Astrocyte (in vitro differentiated cells and primary cell): ENCODE results near the gene MAP2K2. TPM values are rescaled to one million over a fixed set of nuclear protein-coding genes. Genes with fewer than 3 reads are reported as not detected.

Experiments used
- DNase-seq: peaks from one replicate; pipeline ENCODE4 v3.0.0-alpha.2; 2010; ENCODE audit warnings: low read depth
- FAIRE-seq: peaks from 2 replicates; lab custom pipeline; 2011; peaks lifted over from hg19 to GRCh38; lab: Jason Lieb, UNC
- H2AFZ ChIP-seq: 2 replicates; pipeline ENCODE4 v1.6.0; 2012; ENCODE audit warnings: low read depth, low read length, inconsistent platforms
- H3K27ac ChIP-seq: 2 replicates; pipeline ENCODE4 v1.5.1; 2011; ENCODE audit warnings: low read depth, low read length, inconsistent platforms
- H3K27me3 ChIP-seq: 2 replicates; pipeline ENCODE4 v1.6.0; 2011; ENCODE audit warnings: low read length, inconsistent platforms; ENCODE audit not compliant: insufficient read depth
- H3K36me3 ChIP-seq: 2 replicates; pipeline ENCODE4 v1.5.1; 2011; ENCODE audit warnings: low read length, inconsistent platforms; ENCODE audit not compliant: insufficient read depth
- H3K4me1 ChIP-seq: 2 replicates; pipeline ENCODE4 v1.5.1; 2011; ENCODE audit warnings: low read length, inconsistent platforms; ENCODE audit not compliant: insufficient read depth
- H3K4me2 ChIP-seq: 2 replicates; pipeline ENCODE4 v1.6.0; 2012; ENCODE audit warnings: low read length, inconsistent platforms
- H3K4me3 ChIP-seq: 2 replicates; pipeline ENCODE4 v1.5.1; 2011; ENCODE audit warnings: low read depth, mild to moderate bottlenecking, low read length, inconsistent platforms; ENCODE audit not compliant: insufficient read depth
- H3K79me2 ChIP-seq: 2 replicates; pipeline ENCODE4 v1.6.0; 2012; ENCODE audit warnings: mild to moderate bottlenecking, low read length, inconsistent platforms; ENCODE audit not compliant: insufficient read depth
- H3K9ac ChIP-seq: 2 replicates; pipeline ENCODE4 v1.6.0; 2012; ENCODE audit warnings: mild to moderate bottlenecking, low read length, inconsistent platforms
- H3K9me3 ChIP-seq: 2 replicates; pipeline ENCODE4 v1.5.1; 2012; ENCODE audit warnings: low read depth, mild to moderate bottlenecking, low read length, inconsistent platforms; ENCODE audit not compliant: insufficient read depth
- H4K20me1 ChIP-seq: 2 replicates; pipeline ENCODE4 v1.6.0; 2012; ENCODE audit warnings: low read length, inconsistent platforms; ENCODE audit not compliant: insufficient read depth
- H3K27ac Mint-ChIP-seq: one replicate; pipeline ENCODE4 v1.8.0; 2021; ENCODE audit warnings: mild to moderate bottlenecking, mixed read lengths; ENCODE audit not compliant: unreplicated experiment
- H3K27me3 Mint-ChIP-seq: one replicate; pipeline ENCODE4 v1.8.0; 2021; ENCODE audit warnings: low read depth, mixed read lengths; ENCODE audit not compliant: unreplicated experiment
- H3K36me3 Mint-ChIP-seq: one replicate; pipeline ENCODE4 v1.8.0; 2021; ENCODE audit warnings: low read depth, mixed read lengths; ENCODE audit not compliant: unreplicated experiment
- H3K4me1 Mint-ChIP-seq: one replicate; pipeline ENCODE4 v1.8.0; 2021; ENCODE audit warnings: low read depth, mixed read lengths; ENCODE audit not compliant: unreplicated experiment
- H3K4me3 Mint-ChIP-seq: one replicate; pipeline ENCODE4 v1.8.0; 2021; ENCODE audit warnings: mild to moderate bottlenecking, moderate library complexity, mixed read lengths; ENCODE audit not compliant: unreplicated experiment
- H3K9me3 Mint-ChIP-seq: one replicate; pipeline ENCODE4 v1.8.0; 2021; ENCODE audit warnings: mild to moderate bottlenecking, mixed read lengths; ENCODE audit not compliant: unreplicated experiment
- CTCF ChIP-seq: IDR thresholded peaks from 2 replicates; pipeline ENCODE4 v1.5.1; 2011; ENCODE audit warnings: low read depth, mild to moderate bottlenecking, inconsistent platforms, low read length, moderate library complexity; ENCODE audit not compliant: insufficient read depth
- EZH2 ChIP-seq: IDR thresholded peaks from 2 replicates; pipeline ENCODE4 v1.6.1; 2012; ENCODE audit warnings: mild to moderate bottlenecking, low read length, inconsistent platforms; ENCODE audit not compliant: insufficient read depth
- total RNA-seq: library from RNA; stranded (reverse); gene quantifications from 2 replicates; pipeline ENCODE4 v1.2.1, GENCODE V29; 2021

Gene MAP2K2
- total RNA-seq, 1 donor from 2014 or later, result 190 TPM

DNA sequence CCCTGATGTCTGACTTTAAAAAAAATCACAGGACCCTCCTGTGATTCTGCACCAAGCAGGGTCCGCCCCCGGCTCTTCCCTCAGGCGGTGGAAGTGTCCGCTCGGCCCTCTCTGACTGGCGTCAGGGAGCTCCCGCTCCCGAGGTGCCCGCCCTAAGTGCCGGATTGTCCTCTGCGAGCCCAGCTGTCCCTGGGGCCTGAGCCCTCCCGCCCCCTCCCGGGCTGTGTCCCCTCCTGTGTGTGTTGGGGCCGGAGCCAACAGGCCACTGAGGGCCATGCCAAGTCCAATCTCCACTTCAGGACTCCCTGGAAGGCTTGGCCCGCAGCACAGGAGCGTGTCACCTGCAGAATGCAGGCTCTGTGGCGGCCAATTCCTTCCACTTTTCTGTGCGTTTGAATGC, 25.4 kb downstream of the MAP2K2 start:
- no peaks in the 10 kb centered on the region for H3K9me3 ChIP-seq
- no peak overlapping the region for H3K27ac ChIP-seq
- Mint-ChIP-seq H3K36me3 (peaks cover 9% of the 10 kb centered on the region), H3K4me3 (no peak overlapping the region), H3K27ac (no peak overlapping the region), H3K27me3 (no peaks in the 10 kb centered on the region), H3K4me1 (no peaks in the 10 kb centered on the region), H3K9me3 (no peaks in the 10 kb centered on the region)
- FAIRE-seq (no peak), DNase-seq (no peak)
- H3K4me1 ChIP-seq, result no peaks in the 10 kb centered on the region
- no peaks in the 10 kb centered on the region for H3K27me3 ChIP-seq
- H3K79me2 ChIP-seq, result no peaks in the 10 kb centered on the region
- no peak overlapping the region for H3K4me3 ChIP-seq
- H3K9ac ChIP-seq, result no peak overlapping the region
- TF ChIP-seq EZH2 (no peak), CTCF (no peak)
- no peak overlapping the region for H3K4me2 ChIP-seq
- H3K36me3 ChIP-seq, result peaks cover 7% of the 10 kb centered on the region
- no peak overlapping the region for H2AFZ ChIP-seq
- H4K20me1 ChIP-seq, result no peaks in the 10 kb centered on the region

GRCh38 chr19:4097501-4097900, 26.4 kb downstream of the MAP2K2 start:
- no peaks in the 10 kb centered on the region for H3K9me3 ChIP-seq
- H3K36me3 ChIP-seq, result peaks cover 7% of the 10 kb centered on the region
- H2AFZ ChIP-seq, result no peak overlapping the region
- H3K79me2 ChIP-seq, result no peaks in the 10 kb centered on the region
- H3K4me2 ChIP-seq, result no peak overlapping the region
- H3K36me3 Mint-ChIP-seq, result peaks cover 10% of the 10 kb centered on the region
- FAIRE-seq (no peak), DNase-seq (no peak)
- H3K9ac ChIP-seq, result no peak overlapping the region
- no peak overlapping the region for H3K4me3 ChIP-seq
- TF ChIP-seq CTCF (no peak), EZH2 (no peak)
- H3K27ac Mint-ChIP-seq, result no peak overlapping the region
- H3K27ac ChIP-seq, result no peak overlapping the region
- no peaks in the 10 kb centered on the region for H3K4me1 ChIP-seq
- no peaks in the 10 kb centered on the region for H3K27me3 ChIP-seq
- no peaks in the 10 kb centered on the region for H4K20me1 ChIP-seq
- H3K9me3 Mint-ChIP-seq, result no peaks in the 10 kb centered on the region
- no peak overlapping the region for H3K4me3 Mint-ChIP-seq
- no peaks in the 10 kb centered on the region for H3K27me3 Mint-ChIP-seq
- H3K4me1 Mint-ChIP-seq, result no peaks in the 10 kb centered on the region

GRCh38 chr19:4096049-4096892, 27.7 kb downstream of the MAP2K2 start:
- H4K20me1 ChIP-seq, result no peaks in the 10 kb centered on the region
- H2AFZ ChIP-seq, result no peak overlapping the region
- FAIRE-seq (no peak), DNase-seq (no peak)
- H3K4me2 ChIP-seq, result no peak overlapping the region
- TF ChIP-seq CTCF, result no peak
- TF ChIP-seq EZH2, result no peak
- no peak overlapping the region for H3K27ac ChIP-seq
- Mint-ChIP-seq H3K36me3 (peaks cover 10% of the 10 kb centered on the region), H3K27me3 (no peaks in the 10 kb centered on the region), H3K4me1 (no peaks in the 10 kb centered on the region), H3K9me3 (no peaks in the 10 kb centered on the region), H3K4me3 (no peak overlapping the region), H3K27ac (no peak overlapping the region)
- H3K4me3 ChIP-seq, result no peak overlapping the region
- no peak overlapping the region for H3K9ac ChIP-seq
- no peaks in the 10 kb centered on the region for H3K79me2 ChIP-seq
- no peaks in the 10 kb centered on the region for H3K27me3 ChIP-seq
- no peaks in the 10 kb centered on the region for H3K9me3 ChIP-seq
- H3K36me3 ChIP-seq, result peaks cover 3% of the 10 kb centered on the region
- H3K4me1 ChIP-seq, result no peaks in the 10 kb centered on the region
